ENCODE data around the gene MGAM2.

The MGAM2 gene

GRCh38 chr7:142243823-142244222 lies 132.3 kb downstream of the MGAM2 start:
- Histone ChIP-seq H3K36me3 (ENCODE audit: control insufficient read depth, low read depth, low read length) (no peaks in the 10 kb centered on the region), H3K9me3 (ENCODE audit: control insufficient read depth, low read depth, low read length) (no peaks in the 10 kb centered on the region), H3K27ac (ENCODE audit: low read length) (no peak overlapping the region), H3K4me1 (ENCODE audit: control insufficient read depth, low read depth, low read length) (no peaks in the 10 kb centered on the region), H3K4me3 (ENCODE audit: low read length) (no peak overlapping the region), H3K9ac (ENCODE audit: low read length) (no peak overlapping the region), H3K27me3 (ENCODE audit: control insufficient read depth, insufficient read depth, low read length) (no peaks in the 10 kb centered on the region)

GRCh38 chr7:142248166-142249160 lies 136.9 kb downstream of the MGAM2 start:
- no peaks in the 10 kb centered on the region for H3K27me3 ChIP-seq (ENCODE audit: control insufficient read depth, insufficient read depth, low read length)
- no peaks in the 10 kb centered on the region for H3K9me3 ChIP-seq (ENCODE audit: control insufficient read depth, low read depth, low read length)
- no peak overlapping the region for H3K9ac ChIP-seq (ENCODE audit: low read length)
- no peaks in the 10 kb centered on the region for H3K36me3 ChIP-seq (ENCODE audit: control insufficient read depth, low read depth, low read length)
- H3K27ac ChIP-seq (ENCODE audit: low read length), result no peak overlapping the region
- peaks cover 4% of the 10 kb centered on the region for H3K4me1 ChIP-seq (ENCODE audit: control insufficient read depth, low read depth, low read length)
- no peak overlapping the region for H3K4me3 ChIP-seq (ENCODE audit: low read length)

GRCh38 chr7:142249918-142250317 lies 138.4 kb downstream of the MGAM2 start:
- H3K9me3 ChIP-seq (ENCODE audit: control insufficient read depth, low read depth, low read length), result no peaks in the 10 kb centered on the region
- no peak overlapping the region for H3K4me3 ChIP-seq (ENCODE audit: low read length)
- H3K9ac ChIP-seq (ENCODE audit: low read length), result no peak overlapping the region
- H3K27ac ChIP-seq (ENCODE audit: low read length), result no peak overlapping the region
- H3K4me1 ChIP-seq (ENCODE audit: control insufficient read depth, low read depth, low read length), result peaks cover 4% of the 10 kb centered on the region
- no peaks in the 10 kb centered on the region for H3K36me3 ChIP-seq (ENCODE audit: control insufficient read depth, low read depth, low read length)
- no peaks in the 10 kb centered on the region for H3K27me3 ChIP-seq (ENCODE audit: control insufficient read depth, insufficient read depth, low read length)

- no peak overlapping the region for H3K9ac ChIP-seq (ENCODE audit: low read length)
- H3K4me1 ChIP-seq (ENCODE audit: control insufficient read depth, low read depth, low read length), result peaks cover 4% of the 10 kb centered on the region
- no peak overlapping the region for H3K27ac ChIP-seq (ENCODE audit: low read length)
- no peak overlapping the region for H3K4me3 ChIP-seq (ENCODE audit: low read length)
- no peaks in the 10 kb centered on the region for H3K36me3 ChIP-seq (ENCODE audit: control insufficient read depth, low read depth, low read length)
- H3K27me3 ChIP-seq (ENCODE audit: control insufficient read depth, insufficient read depth, low read length), result no peaks in the 10 kb centered on the region
- H3K9me3 ChIP-seq (ENCODE audit: control insufficient read depth, low read depth, low read length), result no peaks in the 10 kb centered on the region
Observed at GRCh38 chr7:142250705-142251104, 139.2 kb downstream of the MGAM2 start.

GRCh38 chr7:142257958-142258357 lies 146.4 kb downstream of the MGAM2 start, which contains the start of gene PRSS58:
PRSS58 (minus strand) TSS chr7:142258058; CDS start chr7:142257707, 351 bp downstream.
- H3K9ac ChIP-seq (ENCODE audit: low read length), result no peak within 1 kb of the TSS
- no peaks in the 10 kb centered on the region for H3K9me3 ChIP-seq (ENCODE audit: control insufficient read depth, low read depth, low read length)

GRCh38 chr7:142263598-142264380 lies 152.3 kb downstream of the MGAM2 start:
- Histone ChIP-seq H3K4me1 (ENCODE audit: control insufficient read depth, low read depth, low read length) (no peaks in the 10 kb centered on the region), H3K27me3 (ENCODE audit: control insufficient read depth, insufficient read depth, low read length) (no peaks in the 10 kb centered on the region), H3K27ac (ENCODE audit: low read length) (no peak overlapping the region), H3K4me3 (ENCODE audit: low read length) (no peak overlapping the region), H3K9me3 (ENCODE audit: control insufficient read depth, low read depth, low read length) (no peaks in the 10 kb centered on the region), H3K9ac (ENCODE audit: low read length) (no peak overlapping the region), H3K36me3 (ENCODE audit: control insufficient read depth, low read depth, low read length) (no peaks in the 10 kb centered on the region)

More at GRCh38 chr7:142257958-142258357, 146.4 kb downstream of the MGAM2 start, which contains the start of gene PRSS58:
- Histone ChIP-seq H3K36me3 (ENCODE audit: control insufficient read depth, low read depth, low read length) (no peaks in the 10 kb centered on the region), H3K27ac (ENCODE audit: low read length) (no peak within 1 kb of the TSS), H3K4me1 (ENCODE audit: control insufficient read depth, low read depth, low read length) (no peaks in the 10 kb centered on the region), H3K4me3 (ENCODE audit: low read length) (no peak within 1 kb of the TSS), H3K27me3 (ENCODE audit: control insufficient read depth, insufficient read depth, low read length) (no peaks in the 10 kb centered on the region)
